Measurements from ENCODE around the gene SRPX.

Gene SRPX

DNA sequence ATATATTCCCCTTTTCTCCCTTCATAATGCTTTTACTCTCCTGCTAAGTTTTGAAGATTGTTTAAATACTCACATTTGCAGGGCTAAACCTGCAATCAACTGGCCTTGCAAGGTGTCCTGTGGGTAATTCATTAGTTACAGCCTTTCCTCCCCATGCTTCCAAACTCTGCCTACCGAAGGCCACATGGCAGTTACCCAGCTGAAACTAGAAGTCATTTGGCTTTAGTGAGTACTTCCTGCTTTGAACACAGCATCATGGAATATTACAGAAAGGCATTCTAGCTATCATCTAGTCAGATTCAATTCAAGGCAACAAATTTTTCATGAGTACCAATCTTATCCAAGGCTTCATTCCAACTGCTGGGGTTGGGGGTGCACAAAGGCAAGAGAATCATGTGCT, 55.6 kb downstream of the SRPX start:
- no peaks in the 10 kb centered on the region for H3K36me3 ChIP-seq (ENCODE audit: insufficient read depth, low read length)
- no peak overlapping the region for H3K9ac ChIP-seq (ENCODE audit: insufficient read length)
- H3K4me3 ChIP-seq: no peak overlapping the region
- no peak overlapping the region for H3K27ac ChIP-seq
- TF ChIP-seq FOXP2 (optimal IDR thresholded peaks at IDR 0.05; ENCODE audit: control extremely low read depth, extremely low read length, insufficient read depth) (no peak), POLR2AphosphoS5 (IDR thresholded peaks at IDR 0.05; ENCODE audit: borderline replicate concordance, low read depth, low read length) (no peak), EZH2 (IDR thresholded peaks at IDR 0.05) (no peak)
- no peaks in the 10 kb centered on the region for H3K9me3 ChIP-seq (ENCODE audit: low read depth, low read length)
- DNase-seq (ENCODE audit: low read depth, low spot score): no peak

- Histone ChIP-seq H3K9me3 (ENCODE audit: low read depth, low read length) (no peaks in the 10 kb centered on the region), H3K4me3 (no peak overlapping the region), H3K9ac (ENCODE audit: insufficient read length) (no peak overlapping the region), H3K36me3 (ENCODE audit: insufficient read depth, low read length) (no peaks in the 10 kb centered on the region), H3K27ac (no peak overlapping the region)
- no peak for DNase-seq (ENCODE audit: low read depth, low spot score)
- TF ChIP-seq FOXP2 (optimal IDR thresholded peaks at IDR 0.05; ENCODE audit: control extremely low read depth, extremely low read length, insufficient read depth) (no peak), EZH2 (IDR thresholded peaks at IDR 0.05) (no peak), POLR2AphosphoS5 (IDR thresholded peaks at IDR 0.05; ENCODE audit: borderline replicate concordance, low read depth, low read length) (no peak)
Measured at GRCh38 chrX:38163193-38163592, 57.5 kb downstream of the SRPX start.

GRCh38 chrX:38156838-38157237, 63.8 kb downstream of the SRPX start:
- Histone ChIP-seq H3K27ac (no peak overlapping the region), H3K9me3 (ENCODE audit: low read depth, low read length) (no peaks in the 10 kb centered on the region), H3K36me3 (ENCODE audit: insufficient read depth, low read length) (no peaks in the 10 kb centered on the region), H3K9ac (ENCODE audit: insufficient read length) (no peak overlapping the region), H3K4me3 (no peak overlapping the region)
- TF ChIP-seq FOXP2 (optimal IDR thresholded peaks at IDR 0.05; ENCODE audit: control extremely low read depth, extremely low read length, insufficient read depth) (no peak), EZH2 (IDR thresholded peaks at IDR 0.05) (no peak), POLR2AphosphoS5 (IDR thresholded peaks at IDR 0.05; ENCODE audit: borderline replicate concordance, low read depth, low read length) (no peak)
- no peak for DNase-seq (ENCODE audit: low read depth, low spot score)

DNA sequence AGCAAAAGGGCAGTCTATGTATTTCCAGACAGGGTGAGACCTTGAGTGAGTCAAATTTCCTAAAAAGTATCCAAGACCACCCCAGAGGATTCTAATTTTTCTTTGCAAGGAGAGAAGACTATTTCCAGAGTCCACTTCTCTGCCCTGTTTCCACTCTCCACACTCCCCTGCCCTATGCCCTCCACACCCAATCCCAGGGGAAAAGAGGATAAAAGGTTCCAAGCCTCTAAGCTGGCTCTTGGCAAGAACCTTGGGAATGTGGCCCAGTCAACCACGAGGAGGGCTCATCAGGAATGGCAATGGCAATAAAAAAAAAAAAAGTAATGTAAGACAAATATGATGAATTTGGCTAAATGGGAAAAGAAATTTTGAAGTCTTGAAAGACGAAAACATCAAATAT, 65.9 kb downstream of the SRPX start:
- H3K36me3 ChIP-seq (ENCODE audit: insufficient read depth, low read length): no peaks in the 10 kb centered on the region
- no peak overlapping the region for H3K4me3 ChIP-seq
- H3K9me3 ChIP-seq (ENCODE audit: low read depth, low read length): no peaks in the 10 kb centered on the region
- H3K9ac ChIP-seq (ENCODE audit: insufficient read length): no peak overlapping the region
- no peak for DNase-seq (ENCODE audit: low read depth, low spot score)
- TF ChIP-seq FOXP2 (optimal IDR thresholded peaks at IDR 0.05; ENCODE audit: control extremely low read depth, extremely low read length, insufficient read depth) (no peak), POLR2AphosphoS5 (IDR thresholded peaks at IDR 0.05; ENCODE audit: borderline replicate concordance, low read depth, low read length) (no peak), EZH2 (IDR thresholded peaks at IDR 0.05) (no peak)
- H3K27ac ChIP-seq: no peak overlapping the region

- Histone ChIP-seq H3K9ac (ENCODE audit: insufficient read length) (no peak overlapping the region), H3K27ac (no peak overlapping the region), H3K9me3 (ENCODE audit: low read depth, low read length) (no peaks in the 10 kb centered on the region), H3K36me3 (ENCODE audit: insufficient read depth, low read length) (no peaks in the 10 kb centered on the region), H3K4me3 (no peak overlapping the region)
- TF ChIP-seq FOXP2 (optimal IDR thresholded peaks at IDR 0.05; ENCODE audit: control extremely low read depth, extremely low read length, insufficient read depth): no peak
- TF ChIP-seq EZH2 (IDR thresholded peaks at IDR 0.05): no peak
- no peak for TF ChIP-seq POLR2AphosphoS5 (IDR thresholded peaks at IDR 0.05; ENCODE audit: borderline replicate concordance, low read depth, low read length)
- DNase-seq (ENCODE audit: low read depth, low spot score): no peak
Measured at GRCh38 chrX:38154340-38154739, 66.3 kb downstream of the SRPX start.

DNA sequence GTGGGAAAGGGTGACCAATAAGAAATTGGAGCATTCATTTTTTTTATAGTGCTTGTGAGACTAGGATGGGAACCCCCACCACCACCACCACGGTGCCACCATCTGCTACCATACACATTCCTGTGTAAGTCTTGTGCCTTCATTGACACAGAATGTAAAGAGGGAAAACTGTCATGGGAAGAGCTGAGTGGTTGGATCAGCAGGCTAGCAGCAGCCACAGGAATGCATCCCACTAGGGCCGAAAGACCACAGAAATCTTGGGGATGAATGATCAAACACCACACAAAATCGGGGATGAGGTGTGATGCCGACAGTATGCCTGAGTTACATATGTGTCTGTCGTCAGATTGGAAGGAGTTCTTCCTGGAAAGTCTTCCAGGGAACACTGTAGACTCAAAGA, 69.2 kb downstream of the SRPX start:
- H3K27ac ChIP-seq: no peak overlapping the region
- H3K9ac ChIP-seq (ENCODE audit: insufficient read length): no peak overlapping the region
- H3K9me3 ChIP-seq (ENCODE audit: low read depth, low read length): no peaks in the 10 kb centered on the region
- no peaks in the 10 kb centered on the region for H3K36me3 ChIP-seq (ENCODE audit: insufficient read depth, low read length)
- DNase-seq (ENCODE audit: low read depth, low spot score): no peak
- TF ChIP-seq POLR2AphosphoS5 (IDR thresholded peaks at IDR 0.05; ENCODE audit: borderline replicate concordance, low read depth, low read length): no peak
- H3K4me3 ChIP-seq: no peak overlapping the region

- no peaks in the 10 kb centered on the region for H3K9me3 ChIP-seq (ENCODE audit: low read depth, low read length)
- no peak overlapping the region for H3K27ac ChIP-seq
- no peak overlapping the region for H3K9ac ChIP-seq (ENCODE audit: insufficient read length)
- TF ChIP-seq EZH2 (IDR thresholded peaks at IDR 0.05) (no peak), FOXP2 (optimal IDR thresholded peaks at IDR 0.05; ENCODE audit: control extremely low read depth, extremely low read length, insufficient read depth) (no peak), POLR2AphosphoS5 (IDR thresholded peaks at IDR 0.05; ENCODE audit: borderline replicate concordance, low read depth, low read length) (no peak)
- H3K4me3 ChIP-seq: no peak overlapping the region
- H3K36me3 ChIP-seq (ENCODE audit: insufficient read depth, low read length): no peaks in the 10 kb centered on the region
- DNase-seq (ENCODE audit: low read depth, low spot score): no peak
Measured at GRCh38 chrX:38150993-38151392, 69.7 kb downstream of the SRPX start.

- DNase-seq (ENCODE audit: low read depth, low spot score): no peak
- no peaks in the 10 kb centered on the region for H3K36me3 ChIP-seq (ENCODE audit: insufficient read depth, low read length)
- H3K27ac ChIP-seq: no peak overlapping the region
- no peak overlapping the region for H3K4me3 ChIP-seq
- H3K9me3 ChIP-seq (ENCODE audit: low read depth, low read length): no peaks in the 10 kb centered on the region
- no peak for TF ChIP-seq POLR2AphosphoS5 (IDR thresholded peaks at IDR 0.05; ENCODE audit: borderline replicate concordance, low read depth, low read length)
- TF ChIP-seq EZH2 (IDR thresholded peaks at IDR 0.05): no peak
- no peak for TF ChIP-seq FOXP2 (optimal IDR thresholded peaks at IDR 0.05; ENCODE audit: control extremely low read depth, extremely low read length, insufficient read depth)
- no peak overlapping the region for H3K9ac ChIP-seq (ENCODE audit: insufficient read length)
Measured at GRCh38 chrX:38149016-38149415, 71.7 kb downstream of the SRPX start.

DNA sequence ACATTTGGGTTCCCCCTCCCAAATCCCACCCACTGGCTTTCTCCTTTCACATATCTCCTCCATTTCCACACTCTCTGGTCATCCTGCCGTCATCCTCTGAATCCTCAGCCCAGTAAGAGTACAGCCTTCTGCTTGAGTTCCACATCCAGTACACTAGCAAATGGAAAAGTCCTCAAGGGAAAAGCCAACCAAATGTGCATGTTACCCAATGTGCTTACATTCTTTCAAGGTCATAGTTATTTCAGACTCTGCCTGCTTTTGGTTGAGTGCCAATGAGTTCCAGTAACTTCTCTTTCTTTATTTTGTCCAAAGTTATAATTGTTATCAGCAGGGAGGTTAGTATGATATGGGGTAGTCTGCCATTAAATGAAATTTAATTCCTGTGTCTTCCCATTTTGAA, 78.1 kb downstream of the SRPX start:
- Histone ChIP-seq H3K4me3 (no peak overlapping the region), H3K9ac (ENCODE audit: insufficient read length) (no peak overlapping the region), H3K36me3 (ENCODE audit: insufficient read depth, low read length) (no peaks in the 10 kb centered on the region), H3K9me3 (ENCODE audit: low read depth, low read length) (no peaks in the 10 kb centered on the region), H3K27ac (no peak overlapping the region)
- DNase-seq (ENCODE audit: low read depth, low spot score): no peak
- TF ChIP-seq EZH2 (IDR thresholded peaks at IDR 0.05): no peak
- TF ChIP-seq FOXP2 (optimal IDR thresholded peaks at IDR 0.05; ENCODE audit: control extremely low read depth, extremely low read length, insufficient read depth): no peak
- TF ChIP-seq POLR2AphosphoS5 (IDR thresholded peaks at IDR 0.05; ENCODE audit: borderline replicate concordance, low read depth, low read length): no peak

Data from SK-N-MC (cell line).